A549 (cell line): ENCODE data around the gene KIAA0753. TPM values are rescaled to one million over a fixed set of nuclear protein-coding genes. Genes with fewer than 3 reads are reported as not detected.

Experiments
- ATAC-seq, 2 experiments: fragments of 200-7000 bp in 1 of 2; fragments of >200 bp in 1 of 2; cut with Nextera tagmentation in 1 of 2; cut with Tn5 transposase in 1 of 2; 3 replicates each; pipeline versions ENCODE4 v1.8.0 to v1.9.1; 2018 to 2020; ENCODE audit warnings: mild to moderate bottlenecking in 1 of 2, moderate library complexity in 1 of 2
- CTCF ChIA-PET: fragments of 300-600 bp; sonication (Branson Sonifier 250); formaldehyde crosslinking; extraction: SDS; loops from one replicate; lab custom pipeline; 2021; ENCODE audit warnings: antibody characterized with exemption, inconsistent platforms; lab: Yijun Ruan, JAX
- POLR2A ChIA-PET: fragments of 350-600 bp; formaldehyde crosslinking; extraction: SDS; loops from one replicate; lab custom pipeline; 2021; ENCODE audit warnings: antibody characterized with exemption, inconsistent platforms; lab: Yijun Ruan, JAX
- DNase-seq, 2 experiments: peaks; one replicate each; pipeline versions ENCODE4 v3.0.0 to v3.0.0-alpha.2; 2011 to 2016; ENCODE audit warnings: low read depth in 1 of 2, low spot score in 1 of 2
- FAIRE-seq: peaks from 2 replicates; lab custom pipeline; 2011; peaks lifted over from hg19 to GRCh38; lab: Jason Lieb, UNC
- H3K27ac ChIP-seq, 2 experiments: fragments of >200 bp; sonication (Bioruptor Twin); formaldehyde crosslinking; 3 replicates each; pipeline ENCODE4 v1.5.1; 2016 to 2017
- H3K4me1 ChIP-seq: fragments of >200 bp; sonication (Bioruptor Twin); formaldehyde crosslinking; 3 replicates; pipeline ENCODE4 v1.6.1; 2016
- H3K4me2 ChIP-seq: fragments of >200 bp; sonication (Bioruptor Twin); formaldehyde crosslinking; 3 replicates; pipeline ENCODE4 v1.6.1; 2016
- H3K4me3 ChIP-seq: fragments of >200 bp; sonication (Bioruptor Twin); formaldehyde crosslinking; 3 replicates; pipeline ENCODE4 v1.5.1; 2016
- H3K9me3 ChIP-seq: fragments of >200 bp; sonication (Bioruptor Twin); formaldehyde crosslinking; 3 replicates; pipeline ENCODE4 v1.6.1; 2016
- CBX2 ChIP-seq: fragments of 200-600 bp; sonication (generic); IDR thresholded peaks from 2 replicates; pipeline ENCODE4 v1.6.1; 2016; ENCODE audit warnings: low read depth, mild to moderate bottlenecking, borderline replicate concordance
- CTCF ChIP-seq: fragments of >200 bp; sonication (Bioruptor Twin); formaldehyde crosslinking; IDR thresholded peaks from 3 replicates; pipeline ENCODE4 v1.5.1; 2016
- EP300 ChIP-seq, 2 experiments: fragments of >200 bp; sonication (Bioruptor Twin); formaldehyde crosslinking; IDR thresholded peaks; 2 replicates in 1 of 2; 3 replicates in 1 of 2; pipeline ENCODE4 v1.6.1; 2016 to 2017
- HDAC2 ChIP-seq: fragments of 200-600 bp; sonication (generic); IDR thresholded peaks from 2 replicates; pipeline ENCODE4 v1.6.1; 2016
- HOXB13 ChIP-seq: fragments of 250-450 bp; sonication (Bioruptor Pico); IDR thresholded peaks from 2 replicates; pipeline ENCODE4 v1.5.0; 2020; ENCODE audit warnings: low read depth, mild to moderate bottlenecking, moderate library complexity
- JUN ChIP-seq, 2 experiments: fragments of >200 bp; sonication (Bioruptor Twin); formaldehyde crosslinking; IDR thresholded peaks; 2 replicates in 1 of 2; 3 replicates in 1 of 2; pipeline ENCODE4 v1.6.1; 2016 to 2017
- KDM1A ChIP-seq: fragments of 200-600 bp; sonication (generic); IDR thresholded peaks from 2 replicates; pipeline ENCODE4 v1.6.1; 2016; ENCODE audit warnings: low read depth, mild to moderate bottlenecking
- NR3C1 ChIP-seq: fragments of >200 bp; sonication (Bioruptor Twin); formaldehyde crosslinking; IDR thresholded peaks from 3 replicates; pipeline ENCODE4 v1.6.1; 2017
- PBX3 ChIP-seq: IDR thresholded peaks from 2 replicates; pipeline ENCODE4 v1.6.1; 2012
- POLR2AphosphoS2 ChIP-seq: conservative IDR thresholded peaks from 2 replicates; pipeline ENCODE4 v1.6.1; 2012; ENCODE audit warnings: low read length, improper control_type of control experiment, inconsistent platforms
- RNF2 ChIP-seq: fragments of 200-600 bp; sonication (generic); IDR thresholded peaks from 2 replicates; pipeline ENCODE4 v1.6.1; 2016; ENCODE audit warnings: low read depth, mild to moderate bottlenecking, antibody characterized with exemption, moderate library complexity, borderline replicate concordance
- SMC3 ChIP-seq: fragments of >200 bp; sonication (Bioruptor Twin); formaldehyde crosslinking; IDR thresholded peaks from 3 replicates; pipeline ENCODE4 v1.6.1; 2018; ENCODE audit warnings: inconsistent platforms
- SREBF2 ChIP-seq: fragments of 450-650 bp; IDR thresholded peaks from 2 replicates; pipeline ENCODE4 v1.6.1; 2014; ENCODE audit warnings: mild to moderate bottlenecking, moderate library complexity
- USF2 ChIP-seq: fragments of 450-650 bp; IDR thresholded peaks from 2 replicates; pipeline ENCODE4 v1.6.1; 2014; ENCODE audit warnings: antibody characterized with exemption
- ZC3H11A ChIP-seq: fragments of 450-650 bp; IDR thresholded peaks from 2 replicates; pipeline ENCODE4 v1.6.1; 2014; ENCODE audit warnings: antibody characterized with exemption, mild to moderate bottlenecking
- ZFP36 ChIP-seq: fragments of 450-650 bp; IDR thresholded peaks from 2 replicates; pipeline ENCODE4 v1.6.1; 2014; ENCODE audit warnings: borderline replicate concordance; ENCODE audit not compliant: partially characterized antibody
- WGBS: methylation state at CpG from one replicate; pipeline ENCODE4 v1.1.6; 2017; ENCODE audit errors: missing lambda C conversion rate; 5-methylcytosine and 5-hydroxymethylcytosine counted together
- polyA plus RNA-seq, 4 experiments: library from polyadenylated mRNA; depleted of rRNA in 3 of 4; stranded (reverse); fragments of >200 nt; fragmentation: RNase III in 1 of 4; extraction: RNeasy Plus Mini Kit Qiagen cat#74134 plus additional on column Dnase treatment in 1 of 4; gene quantifications; 2 replicates in 3 of 4; 3 replicates in 1 of 4; pipeline ENCODE4 v1.2.3, GENCODE V29; 2011 to 2017
- TF ChIP-seq, protein P1 (sequence below): fragments of >200 bp; sonication (Bioruptor Twin); formaldehyde crosslinking; IDR thresholded peaks from 3 replicates; pipeline ENCODE4 v1.6.1; 2016

The KIAA0753 gene
- polyA plus RNA-seq, 2 of the 4 experiments (the other 2 are of a cell fraction) = 13.6 to 15.2 TPM

GRCh38 chr17:6686026-6686425 lies 45.5 kb upstream of the KIAA0753 start:
- no peak overlapping the region for H3K27ac ChIP-seq
- POLR2A ChIA-PET = no interaction called here
- no peak for TF ChIP-seq ZFP36
- no peak for TF ChIP-seq SREBF2
- TF ChIP-seq ZC3H11A = no peak
- TF ChIP-seq EP300 (IDR thresholded peaks at IDR 0.05) = no peak
- no peak for TF ChIP-seq POLR2AphosphoS2
- no peak for TF ChIP-seq USF2
- TF ChIP-seq SMC3 = no peak
- no peak for TF ChIP-seq HDAC2
- TF ChIP-seq KDM1A = no peak
- no peaks in the 10 kb centered on the region for H3K4me1 ChIP-seq
- no peak for DNase-seq
- 33% methylated on average over 4 of the region's 4 CpGs for WGBS
- no peak overlapping the region for H3K4me2 ChIP-seq
- no peaks in the 10 kb centered on the region for H3K9me3 ChIP-seq
- CTCF ChIA-PET = interaction anchor here (0.7 to 1.9 kb wide), 6 partner anchors 9 to 165 kb away, joined by 3 to 7 read pairs (median 4); partner anchors contain the start of gene SLC13A5
- no peak for ATAC-seq
- no peak for FAIRE-seq
- H3K4me3 ChIP-seq = no peak overlapping the region

- no peak for ATAC-seq
- 51% methylated on average over 14 of the region's 14 CpGs for WGBS
- Histone ChIP-seq H3K4me3 (no peak overlapping the region), H3K4me1 (no peaks in the 10 kb centered on the region), H3K27ac (no peak overlapping the region), H3K4me2 (no peak overlapping the region), H3K9me3 (no peaks in the 10 kb centered on the region)
- ChIA-PET POLR2A (no interaction called here), CTCF (interaction anchor here (0.6 to 4.4 kb wide), 6 partner anchors 8 to 340 kb away, joined by 3 to 35 read pairs (median 4); no protein-coding TSS in a partner anchor)
- FAIRE-seq = no peak
- DNase-seq = no peak
- TF ChIP-seq HOXB13 (no peak), NR3C1 (no peak), USF2 (no peak), KDM1A (no peak), CTCF (no peak), PBX3 (no peak), RNF2 (no peak), ZC3H11A (no peak), CBX2 (no peak), JUN (IDR thresholded peaks at IDR 0.05) (no peak), POLR2AphosphoS2 (no peak)
- TF ChIP-seq, protein P1, sequence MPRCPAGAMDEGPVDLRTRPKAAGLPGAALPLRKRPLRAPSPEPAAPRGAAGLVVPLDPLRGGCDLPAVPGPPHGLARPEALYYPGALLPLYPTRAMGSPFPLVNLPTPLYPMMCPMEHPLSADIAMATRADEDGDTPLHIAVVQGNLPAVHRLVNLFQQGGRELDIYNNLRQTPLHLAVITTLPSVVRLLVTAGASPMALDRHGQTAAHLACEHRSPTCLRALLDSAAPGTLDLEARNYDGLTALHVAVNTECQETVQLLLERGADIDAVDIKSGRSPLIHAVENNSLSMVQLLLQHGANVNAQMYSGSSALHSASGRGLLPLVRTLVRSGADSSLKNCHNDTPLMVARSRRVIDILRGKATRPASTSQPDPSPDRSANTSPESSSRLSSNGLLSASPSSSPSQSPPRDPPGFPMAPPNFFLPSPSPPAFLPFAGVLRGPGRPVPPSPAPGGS = no peak
These were observed 44.6 kb upstream of the KIAA0753 start for GRCh38 chr17:6684881-6685767.
